Loucy (cell line): ENCODE data around the gene STMN3.

Experiments used
- H2AFZ ChIP-seq: fragments of 200-600 bp; sonication (generic); 2 replicates; pipeline ENCODE4 v1.6.0; 2016; ENCODE audit warnings: antibody characterized with exemption, mild to moderate bottlenecking, low read length, moderate library complexity
- H3F3A ChIP-seq: fragments of 200-600 bp; 2 replicates; pipeline ENCODE4 v1.6.0; 2016; ENCODE audit warnings: antibody characterized with exemption, low read depth, mild to moderate bottlenecking
- H3K27me3 ChIP-seq: fragments of 200-600 bp; sonication (generic); 2 replicates; pipeline ENCODE4 v1.6.1; 2014; ENCODE audit warnings: low read length, mild to moderate bottlenecking; ENCODE audit not compliant: insufficient read depth, poor library complexity, severe bottlenecking
- H3K36me3 ChIP-seq: fragments of 200-600 bp; sonication (generic); 2 replicates; pipeline ENCODE4 v1.6.1; 2016; ENCODE audit warnings: low read length; ENCODE audit not compliant: insufficient read depth
- H3K4me1 ChIP-seq: fragments of 200-600 bp; sonication (generic); 2 replicates; pipeline ENCODE4 v1.5.1; 2014; ENCODE audit warnings: low read length, mild to moderate bottlenecking; ENCODE audit not compliant: insufficient read depth, poor library complexity, severe bottlenecking
- H3K4me2 ChIP-seq: fragments of 200-600 bp; sonication (generic); 2 replicates; pipeline ENCODE4 v1.6.0; 2014; ENCODE audit warnings: antibody characterized with exemption, low read length, low read depth, mild to moderate bottlenecking; ENCODE audit not compliant: poor library complexity, severe bottlenecking
- H3K4me3 ChIP-seq: fragments of 200-600 bp; sonication (generic); 2 replicates; pipeline ENCODE4 v1.5.1; 2014; ENCODE audit warnings: low read length, mild to moderate bottlenecking, mixed read lengths; ENCODE audit not compliant: poor library complexity, severe bottlenecking
- H3K79me2 ChIP-seq: fragments of 200-600 bp; sonication (generic); 2 replicates; pipeline ENCODE4 v1.6.1; 2014; ENCODE audit warnings: low read length; ENCODE audit not compliant: insufficient read depth
- H3K9ac ChIP-seq: fragments of 200-600 bp; sonication (generic); 2 replicates; pipeline ENCODE4 v1.6.0; 2014; ENCODE audit warnings: mild to moderate bottlenecking, low read depth, low read length, moderate library complexity; ENCODE audit not compliant: poor library complexity, severe bottlenecking
- H3K9me2 ChIP-seq: fragments of 200-600 bp; sonication (generic); replicated peaks from 2 replicates; pipeline ENCODE4 v1.6.1; 2016; ENCODE audit warnings: low read depth, low read length, mixed read lengths
- H3K9me3 ChIP-seq: fragments of 200-600 bp; sonication (generic); 2 replicates; pipeline ENCODE4 v1.6.1; 2014; ENCODE audit warnings: mild to moderate bottlenecking, antibody characterized with exemption, low read length, low read depth; ENCODE audit not compliant: insufficient read depth
- H4K20me1 ChIP-seq: fragments of 200-600 bp; sonication (generic); 2 replicates; pipeline ENCODE4 v1.6.0; 2014; ENCODE audit warnings: antibody characterized with exemption, low read length, mild to moderate bottlenecking; ENCODE audit not compliant: insufficient read depth, poor library complexity, severe bottlenecking
- CTCF ChIP-seq: fragments of 200-600 bp; sonication (generic); conservative IDR thresholded peaks from 2 replicates; pipeline ENCODE4 v1.5.1; 2014; ENCODE audit warnings: mild to moderate bottlenecking, antibody characterized with exemption, low read length
- EZH2phosphoT487 ChIP-seq: fragments of 200-600 bp; IDR thresholded peaks from 2 replicates; pipeline ENCODE4 v1.6.1; 2018; ENCODE audit warnings: antibody characterized with exemption, mild to moderate bottlenecking, moderate library complexity, borderline replicate concordance

The STMN3 gene

GRCh38 chr20:63701051-63701328, 47.8 kb upstream of the STMN3 start:
- H3K9ac ChIP-seq = no peak overlapping the region
- no peak overlapping the region for H3K4me2 ChIP-seq
- no peaks in the 10 kb centered on the region for H3K27me3 ChIP-seq
- H3F3A ChIP-seq = no peaks in the 10 kb centered on the region
- no peak overlapping the region for H2AFZ ChIP-seq
- no peak overlapping the region for H3K4me3 ChIP-seq
- no peaks in the 10 kb centered on the region for H3K9me2 ChIP-seq
- H3K9me3 ChIP-seq = no peaks in the 10 kb centered on the region
- peaks cover 7% of the 10 kb centered on the region for H4K20me1 ChIP-seq
- peaks cover 19% of the 10 kb centered on the region for H3K79me2 ChIP-seq
- H3K36me3 ChIP-seq = peaks cover 13% of the 10 kb centered on the region; the same call in 1 of the 2 replicates
- TF ChIP-seq CTCF = no peak
- TF ChIP-seq EZH2phosphoT487 = no peak
- peaks cover 4% of the 10 kb centered on the region for H3K4me1 ChIP-seq

GRCh38 chr20:63700199-63701050, 47.2 kb upstream of the STMN3 start:
- Histone ChIP-seq H3K9me3 (no peaks in the 10 kb centered on the region), H2AFZ (no peak overlapping the region), H3K27me3 (no peaks in the 10 kb centered on the region), H3K4me1 (no peaks in the 10 kb centered on the region), H4K20me1 (peaks cover 2% of the 10 kb centered on the region), H3K4me3 (no peak overlapping the region), H3K79me2 (peaks cover 14% of the 10 kb centered on the region; the same call in 1 of the 2 replicates), H3K9me2 (no peaks in the 10 kb centered on the region), H3F3A (no peaks in the 10 kb centered on the region), H3K9ac (no peak overlapping the region), H3K36me3 (peaks cover 10% of the 10 kb centered on the region; the same call in 1 of the 2 replicates), H3K4me2 (no peak overlapping the region)
- TF ChIP-seq CTCF (no peak), EZH2phosphoT487 (no peak)

- Histone ChIP-seq H3K9ac (no peak overlapping the region), H2AFZ (no peak overlapping the region), H3K9me3 (no peaks in the 10 kb centered on the region), H3K27me3 (no peaks in the 10 kb centered on the region), H3F3A (no peaks in the 10 kb centered on the region), H3K9me2 (no peaks in the 10 kb centered on the region), H3K4me3 (no peak overlapping the region), H3K79me2 (peaks cover 6% of the 10 kb centered on the region; the same call in 1 of the 2 replicates), H3K36me3 (peaks cover 2% of the 10 kb centered on the region; the same call in 1 of the 2 replicates), H4K20me1 (peaks cover 2% of the 10 kb centered on the region), H3K4me2 (no peak overlapping the region), H3K4me1 (no peaks in the 10 kb centered on the region)
- no peak for TF ChIP-seq CTCF
- TF ChIP-seq EZH2phosphoT487 = no peak
These were observed 46.4 kb upstream of the STMN3 start for GRCh38 chr20:63699466-63700198.
